Uterus (tissue), 4 donors: Measurements from ENCODE around the gene PTBP3. TPM values are rescaled to one million over a fixed set of nuclear protein-coding genes. Genes with fewer than 3 reads are reported as not detected.

Experiments used
- DNase-seq, 2 donors: peaks; one replicate each; pipeline ENCODE4 v3.0.0-alpha.2; 2019 to 2020
- H3K27ac ChIP-seq, 2 donors: fragments of 200-600 bp; sonication (generic); 1 replicate in 1 of 2; 2 replicates in 1 of 2; pipeline ENCODE4 v1.5.1; 2016 to 2018
- H3K27me3 ChIP-seq, 2 donors: fragments of 200-600 bp; sonication (generic); one replicate each; pipeline ENCODE4 v1.5.1; 2018 to 2019; ENCODE audit warnings: control low read depth in 1 of 2
- H3K36me3 ChIP-seq, 2 donors: fragments of 200-600 bp; sonication (generic); one replicate each; pipeline ENCODE4 v1.5.1; 2019; ENCODE audit warnings: control low read depth in 1 of 2
- H3K4me1 ChIP-seq, 2 donors: fragments of 200-600 bp; sonication (generic); one replicate each; pipeline ENCODE4 v1.5.1; 2018 to 2019; ENCODE audit warnings: control low read depth in 1 of 2
- H3K4me3 ChIP-seq, 2 donors: fragments of 200-600 bp; sonication (generic); 1 replicate in 1 of 2; 2 replicates in 1 of 2; pipeline ENCODE4 v1.5.1; 2018 to 2019; ENCODE audit warnings: mild to moderate bottlenecking in 1 of 2
- H3K9me3 ChIP-seq, 2 donors: fragments of 200-600 bp; sonication (generic); one replicate each; pipeline ENCODE4 v1.5.1; 2019; ENCODE audit warnings: control low read depth in 1 of 2
- POLR2A ChIP-seq, 2 donors: fragments of 450-650 bp; IDR thresholded peaks; one replicate each; pipeline ENCODE4 v1.6.1; 2016; ENCODE audit warnings: antibody characterized with exemption in 2 of 2, mild to moderate bottlenecking in 1 of 2, moderate library complexity in 1 of 2
- intact Hi-C: fragments of 100-400 bp; cut with DNase I; formaldehyde crosslinking; loops from one replicate; pipeline ENCODE4 v1.15.1; 2023; ENCODE audit warnings: low total_unique reads
- total RNA-seq, 4 donors: library from RNA; depleted of rRNA in 3 of 4; stranded (reverse); fragments of >200 nt in 3 of 4; gene quantifications; one replicate each; pipeline versions ENCODE4 v1.1.0 to v1.2.4, GENCODE V29; 2014 to 2023
- TF ChIP-seq, protein P1 (sequence below), 4 experiments: fragments of 200-600 bp in 2 of 4; fragments of 450-650 bp in 2 of 4; sonication (generic) in 2 of 4; IDR thresholded peaks; one replicate each; pipeline ENCODE4 v1.5.1; 2016 to 2019; ENCODE audit warnings: antibody characterized with exemption in 4 of 4, mild to moderate bottlenecking in 2 of 4, moderate library complexity in 1 of 4
- donor health status: DM: yes; HTN: yes; CAD: no.

The PTBP3 gene
- total RNA-seq, 4 donors from 2014 or later: 25.0 to 64.6 (median 36.2) TPM

DNA sequence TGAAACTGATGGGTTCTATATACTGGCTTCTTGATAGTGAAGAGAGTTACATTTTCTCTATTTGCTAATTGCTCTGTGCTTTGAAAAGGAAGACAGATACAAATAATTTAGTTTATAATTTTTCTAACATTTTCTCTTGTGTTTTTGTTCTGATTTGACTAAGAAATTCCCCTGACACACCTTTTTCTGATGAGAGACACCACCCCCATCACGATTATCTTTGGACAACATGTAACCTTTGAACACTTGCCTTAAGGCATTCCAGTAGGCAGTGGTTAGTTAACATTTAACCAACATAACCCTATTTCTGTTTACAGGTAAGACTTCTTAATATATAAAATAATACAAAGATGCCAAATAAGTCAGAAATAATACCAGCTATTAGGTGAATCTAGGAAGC is 4.1 kb upstream of the PTBP3 start:
- intact Hi-C loops: no loop called here
- no peak for TF ChIP-seq POLR2A (IDR thresholded peaks at IDR 0.05)
- TF ChIP-seq, protein P1, sequence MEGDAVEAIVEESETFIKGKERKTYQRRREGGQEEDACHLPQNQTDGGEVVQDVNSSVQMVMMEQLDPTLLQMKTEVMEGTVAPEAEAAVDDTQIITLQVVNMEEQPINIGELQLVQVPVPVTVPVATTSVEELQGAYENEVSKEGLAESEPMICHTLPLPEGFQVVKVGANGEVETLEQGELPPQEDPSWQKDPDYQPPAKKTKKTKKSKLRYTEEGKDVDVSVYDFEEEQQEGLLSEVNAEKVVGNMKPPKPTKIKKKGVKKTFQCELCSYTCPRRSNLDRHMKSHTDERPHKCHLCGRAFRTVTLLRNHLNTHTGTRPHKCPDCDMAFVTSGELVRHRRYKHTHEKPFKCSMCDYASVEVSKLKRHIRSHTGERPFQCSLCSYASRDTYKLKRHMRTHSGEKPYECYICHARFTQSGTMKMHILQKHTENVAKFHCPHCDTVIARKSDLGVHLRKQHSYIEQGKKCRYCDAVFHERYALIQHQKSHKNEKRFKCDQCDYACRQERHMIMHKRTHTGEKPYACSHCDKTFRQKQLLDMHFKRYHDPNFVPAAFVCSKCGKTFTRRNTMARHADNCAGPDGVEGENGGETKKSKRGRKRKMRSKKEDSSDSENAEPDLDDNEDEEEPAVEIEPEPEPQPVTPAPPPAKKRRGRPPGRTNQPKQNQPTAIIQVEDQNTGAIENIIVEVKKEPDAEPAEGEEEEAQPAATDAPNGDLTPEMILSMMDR (IDR thresholded peaks at IDR 0.05): no peak
- Histone ChIP-seq H3K9me3 (no peaks in the 10 kb centered on the region), H3K4me3 (no peak overlapping the region), H3K27me3 (no peaks in the 10 kb centered on the region), H3K27ac (no peak overlapping the region), H3K4me1 (no peaks in the 10 kb centered on the region), H3K36me3 (no peaks in the 10 kb centered on the region)
- no peak for DNase-seq

DNA sequence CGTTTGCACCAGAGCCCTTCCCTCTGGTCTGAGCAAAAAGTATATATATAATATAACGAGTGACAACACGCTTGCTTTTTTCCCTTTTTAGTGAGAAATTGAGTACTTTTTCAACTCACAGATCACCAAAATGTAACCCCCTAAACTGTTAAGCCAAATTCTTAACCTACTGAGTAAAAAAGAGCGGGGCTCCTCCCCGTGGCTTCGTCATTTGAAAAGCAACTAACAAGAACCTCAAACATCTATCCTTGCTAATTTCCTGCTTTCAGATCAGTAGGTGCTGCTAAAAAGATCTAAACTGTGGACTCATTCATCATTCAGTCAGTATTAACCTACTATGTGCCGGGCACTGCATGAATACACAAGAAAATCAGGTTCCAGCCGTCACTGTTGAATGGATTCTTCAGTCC is 1.0 kb upstream of the PTBP3 start:
- peaks cover 0 to 3% of the 10 kb centered on the region in 2 donors for H3K4me1 ChIP-seq
- H3K27ac ChIP-seq: peak overlapping the region; percentile 90 to 99
- intact Hi-C loops: no loop called here

DNA sequence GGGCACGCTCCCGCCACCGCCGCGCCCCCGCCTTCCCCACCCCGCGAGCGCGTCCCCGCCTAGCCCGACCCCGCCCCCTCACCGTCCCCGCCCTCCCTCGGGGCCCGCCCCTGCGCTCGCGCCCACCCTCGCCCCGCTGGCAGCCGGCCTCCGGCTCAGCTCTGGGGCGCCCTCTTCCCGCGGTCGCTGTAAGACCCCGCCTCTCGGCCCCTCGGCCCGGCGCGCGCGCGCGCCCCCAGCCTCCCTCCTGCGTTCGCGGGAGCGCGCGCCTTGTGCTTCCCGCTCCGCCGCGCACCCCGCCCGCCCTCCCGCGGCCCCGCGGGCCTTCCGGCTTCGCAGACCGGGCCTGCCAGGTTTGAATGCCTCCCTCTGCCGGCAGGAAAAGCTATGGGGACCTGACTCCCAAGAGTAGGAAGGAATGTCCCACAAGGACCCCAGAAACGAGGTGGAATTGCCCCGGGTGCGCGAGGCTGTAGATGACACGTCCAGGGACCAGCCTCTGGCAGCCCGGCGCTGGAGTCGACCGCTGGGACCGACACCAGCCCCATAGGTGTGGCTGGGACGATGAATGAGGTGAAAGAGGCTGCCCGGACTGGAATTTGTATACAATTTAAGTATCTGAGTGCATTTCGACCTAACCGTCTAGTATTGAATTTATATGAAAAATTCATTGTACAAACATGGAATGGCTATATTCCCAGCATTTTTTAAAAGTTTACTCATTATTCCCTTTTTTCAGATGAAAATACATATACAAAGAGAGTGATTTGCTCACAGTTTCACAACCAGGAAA is 416 bp upstream of the PTBP3 start:
- peak; percentile 93 to 96 for DNase-seq
- intact Hi-C loops: no loop called here
- Histone ChIP-seq H3K4me1 (peaks cover 0 to 3% of the 10 kb centered on the region in 2 donors), H3K9me3 (no peaks in the 10 kb centered on the region), H3K27me3 (no peaks in the 10 kb centered on the region), H3K36me3 (no peaks in the 10 kb centered on the region), H3K4me3 (peak overlapping the region; percentile 63 to 89), H3K27ac (peak overlapping the region; percentile 98 to 99)
- peak in 1 of 2 donors; percentile 13 for TF ChIP-seq POLR2A (IDR thresholded peaks at IDR 0.05)
- TF ChIP-seq, protein P1 (IDR thresholded peaks at IDR 0.05): peak; percentile 46 to 70 (median 65)

More for the DNA sequence above, 1.0 kb upstream of the PTBP3 start:
- H3K4me3 ChIP-seq: peak overlapping the region; percentile 47 to 51
- H3K36me3 ChIP-seq: no peaks in the 10 kb centered on the region
- no peaks in the 10 kb centered on the region for H3K27me3 ChIP-seq
- no peak for DNase-seq
- no peaks in the 10 kb centered on the region for H3K9me3 ChIP-seq
- no peak for TF ChIP-seq POLR2A (IDR thresholded peaks at IDR 0.05)
- TF ChIP-seq, protein P1 (IDR thresholded peaks at IDR 0.05): no peak

DNA sequence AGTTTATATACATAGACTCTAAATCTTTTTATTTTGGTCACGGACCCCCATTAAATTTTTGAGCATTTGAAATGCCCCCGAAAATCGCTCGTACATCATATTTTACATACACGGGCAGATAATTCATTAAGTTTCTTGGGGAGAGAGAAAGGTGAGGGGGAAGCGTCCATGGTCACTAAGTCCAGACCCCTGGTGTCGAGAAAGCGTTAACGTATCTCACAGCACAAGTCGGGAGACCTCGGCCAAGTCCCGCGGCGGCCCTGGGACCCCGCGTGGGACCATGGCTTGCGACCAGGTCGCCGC is 794 bp downstream of the PTBP3 start:
- intact Hi-C loops: no loop called here
- Histone ChIP-seq H3K36me3 (no peaks in the 10 kb centered on the region), H3K27me3 (no peaks in the 10 kb centered on the region), H3K4me1 (peaks cover 0 to 3% of the 10 kb centered on the region in 2 donors), H3K27ac (peak overlapping the region; percentile 98 to 99), H3K9me3 (no peaks in the 10 kb centered on the region), H3K4me3 (peak overlapping the region; percentile 63 to 89)
- DNase-seq: no peak
- TF ChIP-seq POLR2A (IDR thresholded peaks at IDR 0.05): no peak
- TF ChIP-seq, protein P1 (IDR thresholded peaks at IDR 0.05): no peak

DNA sequence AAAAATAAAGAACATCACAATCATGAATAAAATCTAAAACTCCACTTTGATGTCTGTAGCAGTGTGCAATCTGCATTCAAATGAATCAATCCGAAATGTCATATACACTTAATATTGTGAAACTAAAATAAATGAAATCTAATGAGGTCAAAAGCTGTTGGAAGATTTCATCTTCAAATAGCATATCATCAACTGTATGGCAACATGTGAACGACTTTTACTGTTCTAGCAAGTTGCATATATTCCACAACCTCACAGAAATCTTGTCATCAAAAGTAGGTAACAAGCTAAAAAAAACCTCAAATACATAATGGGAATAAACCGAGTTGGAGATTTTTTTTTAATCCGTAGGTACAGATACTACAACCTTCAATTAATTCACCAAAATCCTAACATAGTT is 1.2 kb downstream of the PTBP3 start:
- intact Hi-C loops: no loop called here
- Histone ChIP-seq H3K4me3 (peak overlapping the region; percentile 63 to 89), H3K4me1 (peaks cover 0 to 3% of the 10 kb centered on the region in 2 donors), H3K27me3 (no peaks in the 10 kb centered on the region), H3K27ac (peak overlapping the region; percentile 98 to 99), H3K9me3 (no peaks in the 10 kb centered on the region), H3K36me3 (no peaks in the 10 kb centered on the region)
- no peak for DNase-seq
- TF ChIP-seq, protein P1 (IDR thresholded peaks at IDR 0.05): no peak
- no peak for TF ChIP-seq POLR2A (IDR thresholded peaks at IDR 0.05)
